ENCODE measurements around the gene HERPUD1.

DNA sequence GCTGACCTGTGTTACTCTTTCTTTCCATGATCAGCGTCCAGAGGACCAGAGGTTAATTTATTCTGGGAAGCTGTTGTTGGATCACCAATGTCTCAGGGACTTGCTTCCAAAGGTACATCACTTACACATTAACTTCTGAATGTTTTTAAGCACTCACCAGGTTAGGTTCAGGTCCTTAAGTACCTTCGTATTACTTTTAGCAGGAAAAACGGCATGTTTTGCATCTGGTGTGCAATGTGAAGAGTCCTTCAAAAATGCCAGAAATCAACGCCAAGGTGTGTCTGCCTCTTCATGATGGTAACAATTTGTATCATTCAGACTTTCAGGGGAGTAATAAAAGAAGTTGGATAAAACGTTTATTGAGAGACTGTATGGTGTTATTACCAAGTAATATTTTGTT is 3.3 kb downstream of the HERPUD1 start:
- TF ChIP-seq, protein P1, sequence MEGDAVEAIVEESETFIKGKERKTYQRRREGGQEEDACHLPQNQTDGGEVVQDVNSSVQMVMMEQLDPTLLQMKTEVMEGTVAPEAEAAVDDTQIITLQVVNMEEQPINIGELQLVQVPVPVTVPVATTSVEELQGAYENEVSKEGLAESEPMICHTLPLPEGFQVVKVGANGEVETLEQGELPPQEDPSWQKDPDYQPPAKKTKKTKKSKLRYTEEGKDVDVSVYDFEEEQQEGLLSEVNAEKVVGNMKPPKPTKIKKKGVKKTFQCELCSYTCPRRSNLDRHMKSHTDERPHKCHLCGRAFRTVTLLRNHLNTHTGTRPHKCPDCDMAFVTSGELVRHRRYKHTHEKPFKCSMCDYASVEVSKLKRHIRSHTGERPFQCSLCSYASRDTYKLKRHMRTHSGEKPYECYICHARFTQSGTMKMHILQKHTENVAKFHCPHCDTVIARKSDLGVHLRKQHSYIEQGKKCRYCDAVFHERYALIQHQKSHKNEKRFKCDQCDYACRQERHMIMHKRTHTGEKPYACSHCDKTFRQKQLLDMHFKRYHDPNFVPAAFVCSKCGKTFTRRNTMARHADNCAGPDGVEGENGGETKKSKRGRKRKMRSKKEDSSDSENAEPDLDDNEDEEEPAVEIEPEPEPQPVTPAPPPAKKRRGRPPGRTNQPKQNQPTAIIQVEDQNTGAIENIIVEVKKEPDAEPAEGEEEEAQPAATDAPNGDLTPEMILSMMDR (IDR thresholded peaks at IDR 0.05) = no peak
- TF ChIP-seq POLR2AphosphoS5 (IDR thresholded peaks at IDR 0.05; ENCODE audit: low read depth, low read length) = no peak
